ENCODE data around the gene OTOG. TPM values are rescaled to one million over a fixed set of nuclear protein-coding genes. Genes with fewer than 3 reads are reported as not detected.

OTOG gene
- total and polyA plus RNA-seq, 2 of the 8 experiments (the other 6 are each of a cell fraction or from before 2014, with no cell fraction given): 0.41 to 1.5 TPM

DNA sequence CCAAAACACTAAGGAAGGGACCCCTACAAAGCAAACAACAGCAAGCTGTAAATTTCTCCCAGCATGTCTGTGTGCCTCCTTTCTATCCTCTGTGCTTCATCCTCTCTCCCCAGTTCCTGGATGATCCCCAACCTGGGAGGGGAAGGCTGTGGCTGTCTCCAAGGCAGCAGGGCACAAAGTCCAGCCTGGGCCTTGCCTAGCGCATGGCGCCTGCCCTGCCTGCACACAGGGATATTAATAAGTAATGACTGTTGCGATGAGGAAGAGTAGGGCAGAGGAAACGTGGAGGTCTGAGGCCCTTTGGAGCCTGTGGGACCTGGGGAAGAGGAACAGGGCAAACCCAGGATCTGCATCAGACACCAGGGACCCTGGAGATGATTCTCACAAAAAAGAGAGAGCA lies 4.8 kb upstream of the OTOG start:
- H3K4me3 ChIP-seq (ENCODE audit: extremely low read depth in 1 of 4, insufficient read depth in 2 of 4, low read depth in 3 of 4, low read length in 4 of 4): no peak overlapping the region
- CTCF ChIA-PET (ENCODE audit: partially characterized antibody): interaction anchor here (1.0 to 3.9 kb wide), 11 partner anchors 9 to 187 kb away, joined by 3 to 21 read pairs (median 5); partner anchors contain the start of gene KCNJ11
- H4K5ac ChIP-seq (ENCODE audit: insufficient read length, low read depth, low read length): no peak overlapping the region
- no peak overlapping the region for H2BK20ac ChIP-seq (ENCODE audit: low read length)
- H3K23ac ChIP-seq (ENCODE audit: insufficient read length): no peak overlapping the region
- H3K79me1 ChIP-seq (ENCODE audit: low read depth, low read length): no peaks in the 10 kb centered on the region
- H2AK5ac ChIP-seq (ENCODE audit: low read depth, low read length): no peak overlapping the region
- H4K20me1 ChIP-seq (replicated peaks in 1 of 2; ENCODE audit: control insufficient read depth in 1 of 2, insufficient read depth in 2 of 2, low read length in 2 of 2): no peaks in the 10 kb centered on the region
- FAIRE-seq (no peak), DNase-seq (ENCODE audit: low read depth in 1 of 2, low spot score in 2 of 2) (no peak)
- H3K4ac ChIP-seq (replicated peaks; ENCODE audit: insufficient read length, low read depth, low read length): no peak overlapping the region
- no peak overlapping the region for H2BK120ac ChIP-seq (replicated peaks; ENCODE audit: low read depth, low read length)
- H3K4me2 ChIP-seq (ENCODE audit: insufficient read depth in 1 of 2, low read depth in 2 of 2, low read length in 2 of 2): no peak overlapping the region
- no peaks in the 10 kb centered on the region for H3K36me3 ChIP-seq (ENCODE audit: control insufficient read depth in 2 of 4, insufficient read depth in 4 of 4, low read length in 3 of 4)
- H3K9me3 ChIP-seq (ENCODE audit: insufficient read depth in 2 of 2, low read depth in 1 of 2, low read length in 1 of 2): no peaks in the 10 kb centered on the region
- H3K79me2 ChIP-seq (ENCODE audit: control insufficient read depth in 1 of 2, insufficient read depth in 2 of 2, low read length in 2 of 2): no peaks in the 10 kb centered on the region
- peaks cover 4% of the 10 kb centered on the region for H3K23me2 ChIP-seq (ENCODE audit: low read depth, low read length)
- H3K56ac ChIP-seq (replicated peaks; ENCODE audit: insufficient read length, low read depth, low read length): no peak overlapping the region
- no peak overlapping the region for H2BK5ac ChIP-seq (ENCODE audit: low read depth, low read length)
- POLR2A ChIA-PET (ENCODE audit: partially characterized antibody): interaction anchor here (0.6 to 1.7 kb wide), 3 partner anchors 11 to 31 kb away, joined by 3 to 4 read pairs (median 3); no protein-coding TSS in a partner anchor
- no peak overlapping the region for H2BK12ac ChIP-seq (ENCODE audit: low read depth, low read length)
- WGBS, 2 experiments (ENCODE audit: extremely low coverage in 1 of 2, insufficient coverage in 1 of 2, insufficient read length in 1 of 2, insufficient replicate concordance in 2 of 2, low coverage in 1 of 2, low lambda C conversion rate in 2 of 2, missing lambda C conversion rate in 1 of 2): 76% methylated on average over 4 of the region's 4 CpGs; no CpG with 5 or more reads in 1 of the 2 experiments
- no peak overlapping the region for H4K8ac ChIP-seq (ENCODE audit: extremely low read depth, insufficient read depth, low read length)
- H2AFZ ChIP-seq (ENCODE audit: low read length): no peak overlapping the region
- peak overlapping the region; percentile 24; the same call in 1 of the 2 replicates for H3K18ac ChIP-seq (ENCODE audit: extremely low read depth, low read length)
- H4K91ac ChIP-seq (replicated peaks; ENCODE audit: insufficient read length, low read length): no peak overlapping the region
- H3K4me1 ChIP-seq (replicated peaks in 1 of 4; ENCODE audit: control insufficient read depth in 3 of 4, insufficient read depth in 4 of 4, low read length in 3 of 4): peaks cover 2 to 11% (median 5%) of the 10 kb centered on the region in 4 experiments
- peaks cover 0 to 17% (median 7%) of the 10 kb centered on the region in 4 experiments; a peak in 4 of 7 replicates for H3K27me3 ChIP-seq (replicated peaks in 1 of 4; ENCODE audit: control insufficient read depth in 3 of 4, extremely low read depth in 1 of 4, insufficient read depth in 3 of 4, low read length in 3 of 4)
- H3K14ac ChIP-seq (ENCODE audit: insufficient read length): no peak overlapping the region
- peak overlapping the region; percentile 63; the same call in 1 of the 2 replicates for H2BK15ac ChIP-seq (ENCODE audit: low read length)
- H3K27ac ChIP-seq (ENCODE audit: low read depth, low read length): no peak overlapping the region
- no peak overlapping the region for H3K9ac ChIP-seq (replicated peaks in 1 of 4; ENCODE audit: extremely low read depth in 1 of 4, low read depth in 3 of 4, low read length in 3 of 4)
